Skeletal muscle satellite cell (primary cell): ENCODE measurements around the gene OOSP2.

Experiments
- H3K27me3 ChIP-seq: 2 replicates; pipeline ENCODE4 v1.7.0; 2013; ENCODE audit warnings: low read length; ENCODE audit not compliant: control insufficient read depth, insufficient read depth
- H3K36me3 ChIP-seq: 2 replicates; pipeline ENCODE4 v1.7.0; 2013; ENCODE audit warnings: mild to moderate bottlenecking, control low read depth, low read length; ENCODE audit not compliant: insufficient read depth
- H3K4me1 ChIP-seq: 2 replicates; pipeline ENCODE4 v1.7.0; 2013; ENCODE audit warnings: low read length; ENCODE audit not compliant: control insufficient read depth, insufficient read depth
- H3K4me2 ChIP-seq: 2 replicates; pipeline ENCODE4 v1.7.0; 2013; ENCODE audit warnings: mild to moderate bottlenecking, low read length
- H3K4me3 ChIP-seq: 2 replicates; pipeline ENCODE4 v1.7.0; 2013; ENCODE audit warnings: low read length
- H3K9ac ChIP-seq: 2 replicates; pipeline ENCODE4 v1.7.0; 2013; ENCODE audit warnings: mild to moderate bottlenecking, low read depth, low read length, moderate library complexity
- H3K9me3 ChIP-seq: replicated peaks from 2 replicates; pipeline ENCODE4 v1.7.0; 2013; ENCODE audit warnings: mild to moderate bottlenecking, control low read depth, low read length

The OOSP2 gene

GRCh38 chr11:60084631-60085273 lies 44.5 kb downstream of the OOSP2 start:
- Histone ChIP-seq H3K4me2 (no peak overlapping the region), H3K27me3 (no peaks in the 10 kb centered on the region), H3K9ac (no peak overlapping the region), H3K4me1 (no peaks in the 10 kb centered on the region), H3K4me3 (no peak overlapping the region), H3K36me3 (no peaks in the 10 kb centered on the region), H3K9me3 (no peaks in the 10 kb centered on the region)

- Histone ChIP-seq H3K4me1 (no peaks in the 10 kb centered on the region), H3K9ac (no peak overlapping the region)
Measured at GRCh38 chr11:60085909-60086308, 45.7 kb downstream of the OOSP2 start.

GRCh38 chr11:60087239-60087638 lies 47.0 kb downstream of the OOSP2 start:
- Histone ChIP-seq H3K4me2 (no peak overlapping the region), H3K27me3 (no peaks in the 10 kb centered on the region), H3K9me3 (no peaks in the 10 kb centered on the region), H3K4me3 (no peak overlapping the region), H3K36me3 (no peaks in the 10 kb centered on the region), H3K4me1 (no peaks in the 10 kb centered on the region), H3K9ac (no peak overlapping the region)

More at GRCh38 chr11:60085909-60086308, 45.7 kb downstream of the OOSP2 start:
- no peak overlapping the region for H3K4me2 ChIP-seq
- no peaks in the 10 kb centered on the region for H3K9me3 ChIP-seq
- H3K27me3 ChIP-seq = no peaks in the 10 kb centered on the region
- H3K36me3 ChIP-seq = no peaks in the 10 kb centered on the region
- H3K4me3 ChIP-seq = no peak overlapping the region

GRCh38 chr11:60088364-60088763 lies 48.2 kb downstream of the OOSP2 start, which contains the start of gene MS4A2:
Gene MS4A2 (plus strand): TSS chr11:60088664. CDS start chr11:60088766, 102 bp downstream.
- no peaks in the 10 kb centered on the region for H3K9me3 ChIP-seq
- no peak within 1 kb of the TSS for H3K4me3 ChIP-seq
- no peak within 1 kb of the TSS for H3K9ac ChIP-seq
- no peaks in the 10 kb centered on the region for H3K36me3 ChIP-seq
- no peaks in the 10 kb centered on the region for H3K27me3 ChIP-seq
- H3K4me1 ChIP-seq = no peaks in the 10 kb centered on the region
- no peak within 1 kb of the TSS for H3K4me2 ChIP-seq

GRCh38 chr11:60095477-60096120 lies 55.4 kb downstream of the OOSP2 start:
- H3K4me1 ChIP-seq = no peaks in the 10 kb centered on the region
- H3K4me2 ChIP-seq = no peak overlapping the region
- peaks cover 6% of the 10 kb centered on the region for H3K9me3 ChIP-seq
- H3K36me3 ChIP-seq = no peaks in the 10 kb centered on the region
- no peaks in the 10 kb centered on the region for H3K27me3 ChIP-seq
- no peak overlapping the region for H3K4me3 ChIP-seq
- H3K9ac ChIP-seq = no peak overlapping the region

GRCh38 chr11:60097189-60097588 lies 57.0 kb downstream of the OOSP2 start:
- Histone ChIP-seq H3K9ac (no peak overlapping the region), H3K4me1 (no peaks in the 10 kb centered on the region), H3K4me3 (no peak overlapping the region), H3K36me3 (no peaks in the 10 kb centered on the region), H3K4me2 (no peak overlapping the region), H3K27me3 (no peaks in the 10 kb centered on the region), H3K9me3 (peaks cover 6% of the 10 kb centered on the region)
